Suprapubic skin (tissue), 4 donors: ENCODE results near the gene RBM38. TPM values are rescaled to one million over a fixed set of nuclear protein-coding genes. Genes with fewer than 3 reads are reported as not detected.
"Not testable (repeated sequence)": the region's sequence is repeated elsewhere in the genome, so short reads cannot be mapped to it uniquely, and the experiment has no call there.

Experiments
- DNase-seq, 2 donors: peaks; one replicate each; pipeline ENCODE4 v3.0.0-alpha.2; 2019; ENCODE audit warnings: low spot score in 2 of 2
- H3K27ac ChIP-seq: fragments of 200-600 bp; sonication (generic); one replicate; pipeline ENCODE4 v1.5.1; 2019
- H3K27me3 ChIP-seq: fragments of 200-600 bp; sonication (generic); one replicate; pipeline ENCODE4 v1.5.1; 2019
- H3K36me3 ChIP-seq: fragments of 200-600 bp; sonication (generic); one replicate; pipeline ENCODE4 v1.5.1; 2019
- H3K4me1 ChIP-seq: fragments of 200-600 bp; sonication (generic); one replicate; pipeline ENCODE4 v1.5.1; 2019
- H3K4me3 ChIP-seq: fragments of 200-600 bp; sonication (generic); one replicate; pipeline ENCODE4 v1.5.1; 2019; ENCODE audit warnings: mild to moderate bottlenecking
- H3K9me3 ChIP-seq: fragments of 200-600 bp; sonication (generic); one replicate; pipeline ENCODE4 v1.5.1; 2019
- EP300 ChIP-seq: sonication (generic); formaldehyde crosslinking; IDR thresholded peaks from one replicate; pipeline ENCODE4 v1.6.1; 2017; ENCODE audit warnings: antibody characterized with exemption
- POLR2A ChIP-seq, 2 donors: fragments of 450-650 bp; IDR thresholded peaks; one replicate each; pipeline ENCODE4 v1.6.1; 2017; ENCODE audit warnings: antibody characterized with exemption in 2 of 2, mild to moderate bottlenecking in 2 of 2, moderate library complexity in 2 of 2
- POLR2AphosphoS5 ChIP-seq, 3 donors: sonication (generic); formaldehyde crosslinking; IDR thresholded peaks; one replicate each; pipeline ENCODE4 v1.6.1; 2017; ENCODE audit warnings: antibody characterized with exemption in 3 of 3
- WGBS: methylation state at CpG from one replicate; pipeline ENCODE4 v1.1.5; 2018; 5-methylcytosine and 5-hydroxymethylcytosine counted together
- total RNA-seq, 4 donors: library from RNA; depleted of rRNA; stranded (reverse); fragments of >200 nt; gene quantifications; one replicate each; pipeline ENCODE4 v1.1.0, GENCODE V29; 2016
- TF ChIP-seq, protein P1 (sequence below), 2 donors: fragments of 200-600 bp in 1 of 2; fragments of 450-650 bp in 1 of 2; sonication (generic) in 1 of 2; IDR thresholded peaks; one replicate each; pipeline ENCODE4 v1.5.1; 2016 to 2019; ENCODE audit warnings: antibody characterized with exemption in 2 of 2, mild to moderate bottlenecking in 1 of 2, moderate library complexity in 1 of 2

RBM38 gene
- total RNA-seq, 4 donors from 2014 or later, result 8.7 to 16.7 (median 12.8) TPM

DNA sequence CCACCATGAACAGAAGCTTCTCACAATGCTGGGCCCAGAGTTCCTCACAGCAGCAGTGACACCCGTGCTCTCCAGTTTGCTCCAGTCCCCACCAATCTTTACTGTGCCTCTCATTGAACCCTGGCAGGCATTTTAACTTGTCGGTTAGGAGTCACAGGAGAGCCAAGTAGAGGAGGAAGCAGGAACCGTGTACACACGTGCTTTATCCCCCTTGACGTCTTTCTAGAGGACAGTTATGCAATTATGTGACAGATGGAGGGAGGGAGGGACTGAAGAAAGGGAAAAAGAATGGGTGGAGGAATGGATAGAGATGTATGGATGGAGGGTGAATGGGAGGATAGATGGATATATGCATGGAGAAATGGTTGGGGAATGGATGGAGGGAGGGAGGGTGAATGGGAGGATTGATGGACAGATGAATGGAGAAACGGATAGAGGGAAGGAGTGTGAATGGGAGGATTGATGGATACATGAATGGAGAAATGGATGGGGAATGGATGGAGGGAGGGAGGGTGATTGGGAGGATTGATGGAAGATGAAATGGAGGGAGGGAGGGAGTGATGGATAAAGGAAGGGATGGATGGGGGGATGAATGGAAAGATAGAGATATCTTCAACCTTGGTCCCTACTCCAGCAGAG, 26.0 kb downstream of the RBM38 start:
- TF ChIP-seq POLR2A (IDR thresholded peaks at IDR 0.05) (no peak), EP300 (no peak), POLR2AphosphoS5 (IDR thresholded peaks at IDR 0.05) (no peak)
- TF ChIP-seq, protein P1, sequence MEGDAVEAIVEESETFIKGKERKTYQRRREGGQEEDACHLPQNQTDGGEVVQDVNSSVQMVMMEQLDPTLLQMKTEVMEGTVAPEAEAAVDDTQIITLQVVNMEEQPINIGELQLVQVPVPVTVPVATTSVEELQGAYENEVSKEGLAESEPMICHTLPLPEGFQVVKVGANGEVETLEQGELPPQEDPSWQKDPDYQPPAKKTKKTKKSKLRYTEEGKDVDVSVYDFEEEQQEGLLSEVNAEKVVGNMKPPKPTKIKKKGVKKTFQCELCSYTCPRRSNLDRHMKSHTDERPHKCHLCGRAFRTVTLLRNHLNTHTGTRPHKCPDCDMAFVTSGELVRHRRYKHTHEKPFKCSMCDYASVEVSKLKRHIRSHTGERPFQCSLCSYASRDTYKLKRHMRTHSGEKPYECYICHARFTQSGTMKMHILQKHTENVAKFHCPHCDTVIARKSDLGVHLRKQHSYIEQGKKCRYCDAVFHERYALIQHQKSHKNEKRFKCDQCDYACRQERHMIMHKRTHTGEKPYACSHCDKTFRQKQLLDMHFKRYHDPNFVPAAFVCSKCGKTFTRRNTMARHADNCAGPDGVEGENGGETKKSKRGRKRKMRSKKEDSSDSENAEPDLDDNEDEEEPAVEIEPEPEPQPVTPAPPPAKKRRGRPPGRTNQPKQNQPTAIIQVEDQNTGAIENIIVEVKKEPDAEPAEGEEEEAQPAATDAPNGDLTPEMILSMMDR (IDR thresholded peaks at IDR 0.05), result no peak
- WGBS, result 49% methylated on average over 6 of the region's 6 CpGs
- Histone ChIP-seq H3K27ac (no peak overlapping the region), H3K4me3 (no peak overlapping the region), H3K4me1 (no peaks in the 10 kb centered on the region), H3K36me3 (no peaks in the 10 kb centered on the region), H3K9me3 (no peaks in the 10 kb centered on the region), H3K27me3 (peaks cover 14% of the 10 kb centered on the region)
- DNase-seq, result no peak

DNA sequence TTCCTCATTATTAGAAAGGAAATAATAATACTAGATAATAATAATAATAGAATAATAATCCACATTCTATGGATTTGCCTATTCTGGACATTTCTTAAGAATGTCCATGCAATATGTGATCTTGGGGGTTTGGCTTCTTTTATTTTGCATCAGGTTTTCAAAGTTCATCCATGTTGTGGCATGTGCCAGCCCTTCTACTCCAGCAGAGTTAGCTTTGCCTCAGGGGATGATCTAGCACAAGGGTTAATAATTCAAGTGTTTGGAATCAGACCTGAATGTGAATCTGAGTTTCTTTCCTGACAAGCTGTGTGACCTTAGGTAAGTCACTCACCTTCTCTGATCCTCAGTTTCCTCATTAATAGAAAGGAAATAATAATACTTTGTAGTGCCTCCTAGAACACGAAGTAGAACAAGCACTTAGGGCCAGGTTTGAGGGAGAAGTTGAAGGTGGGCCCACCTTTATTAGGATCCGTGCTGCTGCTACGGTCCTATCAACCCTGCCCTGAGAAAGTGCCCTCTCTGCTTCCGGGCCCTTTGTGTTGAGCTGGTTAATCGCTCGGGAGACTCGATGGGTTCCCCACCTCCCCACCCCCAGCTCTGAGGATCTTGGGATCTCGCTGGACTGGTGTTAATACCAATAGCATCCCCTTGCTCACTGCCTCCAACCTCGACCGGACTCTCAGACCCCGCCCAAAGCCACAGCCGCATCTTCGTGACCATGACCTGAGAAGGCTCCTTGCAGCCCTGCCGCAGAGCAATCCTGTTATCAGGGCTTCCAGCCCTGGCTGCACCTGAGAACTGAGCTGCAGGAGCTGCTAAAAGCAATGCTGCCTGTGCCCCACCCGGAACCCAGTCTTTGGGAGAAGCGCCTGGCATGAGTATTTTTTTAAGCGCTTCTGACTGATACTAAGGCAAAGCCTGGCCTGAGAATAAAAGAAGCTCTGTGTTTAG, 26.9 kb downstream of the RBM38 start:
- TF ChIP-seq POLR2A (IDR thresholded peaks at IDR 0.05) (no peak), POLR2AphosphoS5 (IDR thresholded peaks at IDR 0.05) (no peak), EP300 (no peak)
- TF ChIP-seq, protein P1 (IDR thresholded peaks at IDR 0.05), result no peak
- no peak for DNase-seq
- WGBS, result 41% methylated on average over 17 of the region's 17 CpGs
- no peaks in the 10 kb centered on the region for H3K36me3 ChIP-seq
- no peak overlapping the region for H3K27ac ChIP-seq
- no peak overlapping the region for H3K4me3 ChIP-seq
- no peaks in the 10 kb centered on the region for H3K9me3 ChIP-seq
- no peaks in the 10 kb centered on the region for H3K4me1 ChIP-seq
- peaks cover 14% of the 10 kb centered on the region for H3K27me3 ChIP-seq

DNA sequence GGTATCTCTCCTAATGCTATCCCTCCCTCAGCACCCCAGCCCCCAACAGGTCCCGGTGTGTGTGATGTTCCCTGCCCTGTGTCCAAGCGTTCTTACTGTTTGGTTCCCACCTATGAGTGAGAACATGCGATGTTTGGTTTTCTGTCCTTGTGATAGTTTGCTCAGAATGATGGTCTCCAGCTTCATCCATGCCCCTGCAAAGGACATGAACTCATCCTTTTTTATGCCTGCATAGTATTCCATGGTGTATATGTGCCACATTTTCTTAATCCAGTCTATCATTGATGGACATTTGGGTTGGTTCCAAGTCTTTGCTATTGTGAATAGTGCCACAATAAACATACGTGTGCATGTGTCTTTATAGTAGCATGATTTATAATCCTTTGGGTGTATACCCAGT, 28.3 kb downstream of the RBM38 start:
- H3K9me3 ChIP-seq, H3K27ac ChIP-seq, DNase-seq, H3K36me3 ChIP-seq, H3K4me3 ChIP-seq, H3K4me1 ChIP-seq: not testable (repeated sequence)
- peaks cover 14% of the 10 kb centered on the region for H3K27me3 ChIP-seq
- WGBS, result 88% methylated on average over 4 of the region's 4 CpGs

DNA sequence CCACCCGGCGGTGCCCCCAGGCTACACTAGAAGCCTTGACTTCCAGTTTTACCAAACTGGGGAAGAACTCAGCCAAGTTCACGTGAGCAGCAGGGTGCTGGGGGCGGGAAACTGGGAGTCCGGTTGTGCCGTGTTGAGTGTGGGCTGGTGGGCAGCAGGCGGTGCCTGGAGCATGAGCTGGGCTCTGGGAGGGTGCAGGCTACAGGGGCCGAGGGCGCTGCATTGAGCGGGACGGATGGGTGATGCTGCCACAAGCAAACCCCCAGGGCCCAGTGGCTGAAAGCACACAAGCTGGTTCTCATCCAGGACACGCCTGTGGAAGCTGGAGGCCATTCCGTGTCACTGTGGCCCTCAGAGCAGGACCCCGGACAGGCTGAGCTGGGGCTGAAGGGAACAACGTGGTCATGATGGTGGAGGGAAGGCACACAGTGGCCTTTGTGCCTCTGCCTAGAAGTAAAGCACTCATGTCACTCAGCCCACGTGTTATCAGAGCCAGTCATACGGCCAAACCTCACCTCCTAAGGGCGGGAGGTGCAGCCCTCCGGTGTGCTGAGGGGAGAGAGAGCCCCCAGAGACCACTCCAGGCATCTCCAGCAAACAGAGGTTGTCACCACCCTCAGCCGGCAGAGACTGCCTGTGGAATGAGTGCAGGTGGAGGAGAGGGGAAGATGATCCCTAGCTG, 29.5 kb downstream of the RBM38 start:
- no peak for DNase-seq
- Histone ChIP-seq H3K27ac (no peak overlapping the region), H3K9me3 (no peaks in the 10 kb centered on the region), H3K27me3 (peaks cover 20% of the 10 kb centered on the region), H3K36me3 (no peaks in the 10 kb centered on the region), H3K4me3 (no peak overlapping the region), H3K4me1 (no peaks in the 10 kb centered on the region)
- TF ChIP-seq POLR2AphosphoS5 (IDR thresholded peaks at IDR 0.05), result no peak
- no peak for TF ChIP-seq POLR2A (IDR thresholded peaks at IDR 0.05)
- no peak for TF ChIP-seq EP300
- TF ChIP-seq, protein P1 (IDR thresholded peaks at IDR 0.05), result no peak
- 53% methylated on average over 13 of the region's 20 CpGs for WGBS

DNA sequence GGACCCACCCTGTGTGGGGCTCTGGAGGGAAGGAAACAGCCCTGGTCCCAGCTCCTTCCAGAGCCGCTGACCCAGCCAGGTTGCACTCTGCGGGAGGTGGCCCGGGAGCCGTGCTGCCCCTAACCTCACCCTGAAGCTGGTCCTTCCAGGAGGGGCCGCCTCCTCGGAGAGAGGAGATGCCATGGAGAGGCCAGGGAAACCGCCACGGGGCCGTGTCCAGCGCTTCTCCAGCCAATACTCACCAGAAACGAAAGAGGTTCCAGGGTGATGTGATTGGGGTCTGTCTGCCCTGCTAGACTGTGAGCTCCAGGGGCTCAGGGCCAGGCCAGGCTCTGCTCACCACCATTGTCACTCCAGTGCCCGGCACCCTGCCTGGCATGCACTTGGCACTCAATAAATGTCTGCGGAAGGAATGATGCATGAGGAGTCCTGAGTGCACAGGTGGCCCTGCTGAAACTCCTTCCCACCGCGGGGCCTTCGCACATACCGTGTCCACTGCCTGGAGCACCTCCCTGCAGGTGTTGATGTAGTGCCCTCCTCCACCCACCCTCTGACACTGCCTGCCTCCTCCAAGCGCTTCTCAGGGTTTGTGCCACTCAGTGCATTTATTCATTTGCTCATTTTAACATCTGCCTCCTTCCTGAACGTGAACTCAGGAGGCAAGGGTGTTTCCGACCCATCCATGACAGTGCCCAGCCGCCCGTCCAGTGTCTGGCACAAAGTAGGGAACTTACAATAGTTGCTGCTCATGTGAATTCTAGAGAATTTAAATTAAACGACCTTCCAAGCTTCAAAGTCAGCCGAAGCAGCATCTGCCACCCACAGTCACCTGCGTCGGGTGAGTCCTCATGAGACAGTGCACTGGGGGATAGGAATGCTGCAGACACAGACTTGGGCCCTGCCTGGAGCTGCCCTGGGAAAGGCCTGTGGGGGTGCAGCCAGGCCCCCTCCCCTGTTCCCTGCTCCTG, 30.3 kb downstream of the RBM38 start:
- Histone ChIP-seq H3K27me3 (peaks cover 20% of the 10 kb centered on the region), H3K4me3 (no peak overlapping the region), H3K36me3 (no peaks in the 10 kb centered on the region), H3K27ac (no peak overlapping the region), H3K4me1 (no peaks in the 10 kb centered on the region), H3K9me3 (no peaks in the 10 kb centered on the region)
- DNase-seq, result no peak
- TF ChIP-seq POLR2AphosphoS5 (IDR thresholded peaks at IDR 0.05), result no peak
- no peak for TF ChIP-seq POLR2A (IDR thresholded peaks at IDR 0.05)
- TF ChIP-seq, protein P1 (IDR thresholded peaks at IDR 0.05), result no peak
- no peak for TF ChIP-seq EP300
- 80% methylated on average over 24 of the region's 26 CpGs for WGBS
